A673 (cell line): ENCODE results near the gene EIF1. TPM values are rescaled to one million over a fixed set of nuclear protein-coding genes. Genes with fewer than 3 reads are reported as not detected.
"Not testable (repeated sequence)": the region's sequence is repeated elsewhere in the genome, so short reads cannot be mapped to it uniquely, and the experiment has no call there.

Source experiments
- BruUV-seq: library from RNA; stranded (reverse); fragments of 400-500 nt; replicated peaks from 2 replicates; lab custom pipeline; 2021; lab: Mats Ljungman, UMichigan
- CTCF ChIA-PET: fragments of 300-600 bp; sonication (Branson Sonifier 250); formaldehyde crosslinking; loops from one replicate; lab custom pipeline; 2022; ENCODE audit warnings: antibody characterized with exemption; lab: Charles Lee
- POLR2A ChIA-PET: fragments of 300-600 bp; sonication (Branson Sonifier 250); formaldehyde crosslinking; loops from one replicate; lab custom pipeline; 2022; ENCODE audit warnings: antibody characterized with exemption; ENCODE audit not compliant: low non-redundant PET; lab: Charles Lee
- DNase-seq: peaks from one replicate; pipeline ENCODE4 v3.0.0-alpha.2; 2015; ENCODE audit warnings: low spot score
- H3K27ac ChIP-seq: fragments of 200-600 bp; sonication (generic); 2 replicates; pipeline ENCODE4 v1.5.1; 2016; ENCODE audit warnings: mixed run types, low read depth, mild to moderate bottlenecking, mixed read lengths, antibody characterized with exemption, low read length; ENCODE audit not compliant: poor library complexity, severe bottlenecking
- H3K27me3 ChIP-seq: fragments of 200-600 bp; sonication (generic); replicated peaks from 2 replicates; pipeline ENCODE4 v1.6.1; 2017; ENCODE audit warnings: mixed run types, low read depth, mild to moderate bottlenecking, mixed read lengths, antibody characterized with exemption, low read length; ENCODE audit not compliant: insufficient read depth, poor library complexity
- H3K36me3 ChIP-seq: fragments of 200-600 bp; sonication (generic); 2 replicates; pipeline ENCODE4 v1.6.1; 2016; ENCODE audit warnings: mixed run types, mild to moderate bottlenecking, mixed read lengths, antibody characterized with exemption, low read length; ENCODE audit not compliant: insufficient read depth, poor library complexity, severe bottlenecking
- H3K4me1 ChIP-seq: fragments of 200-600 bp; sonication (generic); 2 replicates; pipeline ENCODE4 v1.6.1; 2017; ENCODE audit warnings: mixed run types, mild to moderate bottlenecking, mixed read lengths, antibody characterized with exemption, low read length; ENCODE audit not compliant: insufficient read depth, poor library complexity, severe bottlenecking
- H3K4me3 ChIP-seq: fragments of 200-600 bp; sonication (generic); 2 replicates; pipeline ENCODE4 v1.5.1; 2016; ENCODE audit warnings: low read depth, mixed run types, mild to moderate bottlenecking, mixed read lengths, low read length; ENCODE audit not compliant: poor library complexity, severe bottlenecking
- H3K9me3 ChIP-seq: fragments of 200-600 bp; sonication (generic); 2 replicates; pipeline ENCODE4 v1.6.1; 2016; ENCODE audit warnings: mixed run types, low read depth, mild to moderate bottlenecking, mixed read lengths, antibody characterized with exemption, low read length; ENCODE audit not compliant: poor library complexity, severe bottlenecking
- EZH2 ChIP-seq: fragments of 200-600 bp; sonication (generic); IDR thresholded peaks from 2 replicates; pipeline ENCODE4 v1.6.1; 2017; ENCODE audit warnings: borderline replicate concordance, low read depth, mild to moderate bottlenecking, mixed read lengths, antibody characterized with exemption, low read length; ENCODE audit not compliant: poor library complexity, severe bottlenecking
- intact Hi-C: fragments of 100-400 bp; cut with micrococcal nuclease; formaldehyde crosslinking; loops from one replicate; pipeline ENCODE4 v1.10.0; 2022; ENCODE audit not compliant: unreplicated experiment
- total RNA-seq: library from RNA; stranded (reverse); gene quantifications from 2 replicates; pipeline ENCODE4 v1.2.3, GENCODE V29; 2021
- TF ChIP-seq, protein P1 (sequence below): fragments of 300-800, 200-600 bp; sonication (generic); conservative IDR thresholded peaks from 2 replicates; pipeline ENCODE4 v1.5.1; 2017; ENCODE audit warnings: low read depth, mild to moderate bottlenecking, antibody characterized with exemption, low read length, moderate library complexity, mixed read lengths

EIF1 gene
- total RNA-seq, 1 experiment from 2014 or later = 524 TPM

DNA sequence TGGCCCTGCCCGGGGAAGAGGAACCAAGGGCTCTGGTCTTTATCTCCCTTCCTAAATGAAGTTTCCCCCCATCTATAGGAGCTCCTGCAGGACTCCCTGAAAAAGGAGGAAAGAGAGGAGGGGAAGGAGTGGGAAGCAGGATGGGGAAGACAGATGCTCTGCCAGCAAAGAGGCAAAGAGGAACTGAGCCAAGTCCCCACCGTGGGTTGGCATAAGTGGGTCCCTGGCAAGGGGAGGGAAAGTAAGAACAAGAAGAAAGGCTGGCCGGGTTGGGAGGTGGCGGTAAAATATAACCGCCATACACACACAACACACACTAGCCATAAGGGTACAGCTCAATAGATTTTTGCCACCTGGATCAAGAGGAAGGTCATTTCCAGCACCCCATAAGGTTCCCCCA lies 6.1 kb upstream of the EIF1 start:
- H3K27ac ChIP-seq = no peak overlapping the region
- CTCF ChIA-PET = no interaction called here
- TF ChIP-seq EZH2 = no peak
- TF ChIP-seq, protein P1, sequence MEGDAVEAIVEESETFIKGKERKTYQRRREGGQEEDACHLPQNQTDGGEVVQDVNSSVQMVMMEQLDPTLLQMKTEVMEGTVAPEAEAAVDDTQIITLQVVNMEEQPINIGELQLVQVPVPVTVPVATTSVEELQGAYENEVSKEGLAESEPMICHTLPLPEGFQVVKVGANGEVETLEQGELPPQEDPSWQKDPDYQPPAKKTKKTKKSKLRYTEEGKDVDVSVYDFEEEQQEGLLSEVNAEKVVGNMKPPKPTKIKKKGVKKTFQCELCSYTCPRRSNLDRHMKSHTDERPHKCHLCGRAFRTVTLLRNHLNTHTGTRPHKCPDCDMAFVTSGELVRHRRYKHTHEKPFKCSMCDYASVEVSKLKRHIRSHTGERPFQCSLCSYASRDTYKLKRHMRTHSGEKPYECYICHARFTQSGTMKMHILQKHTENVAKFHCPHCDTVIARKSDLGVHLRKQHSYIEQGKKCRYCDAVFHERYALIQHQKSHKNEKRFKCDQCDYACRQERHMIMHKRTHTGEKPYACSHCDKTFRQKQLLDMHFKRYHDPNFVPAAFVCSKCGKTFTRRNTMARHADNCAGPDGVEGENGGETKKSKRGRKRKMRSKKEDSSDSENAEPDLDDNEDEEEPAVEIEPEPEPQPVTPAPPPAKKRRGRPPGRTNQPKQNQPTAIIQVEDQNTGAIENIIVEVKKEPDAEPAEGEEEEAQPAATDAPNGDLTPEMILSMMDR = no peak
- H3K4me3 ChIP-seq = no peak overlapping the region
- no peaks in the 10 kb centered on the region for H3K36me3 ChIP-seq
- no peaks in the 10 kb centered on the region for H3K4me1 ChIP-seq
- DNase-seq = no peak
- POLR2A ChIA-PET = no interaction called here
- intact Hi-C loops = no loop called here
- BruUV-seq = no TSS peak
- no peaks in the 10 kb centered on the region for H3K9me3 ChIP-seq
- H3K27me3 ChIP-seq = no peaks in the 10 kb centered on the region

DNA sequence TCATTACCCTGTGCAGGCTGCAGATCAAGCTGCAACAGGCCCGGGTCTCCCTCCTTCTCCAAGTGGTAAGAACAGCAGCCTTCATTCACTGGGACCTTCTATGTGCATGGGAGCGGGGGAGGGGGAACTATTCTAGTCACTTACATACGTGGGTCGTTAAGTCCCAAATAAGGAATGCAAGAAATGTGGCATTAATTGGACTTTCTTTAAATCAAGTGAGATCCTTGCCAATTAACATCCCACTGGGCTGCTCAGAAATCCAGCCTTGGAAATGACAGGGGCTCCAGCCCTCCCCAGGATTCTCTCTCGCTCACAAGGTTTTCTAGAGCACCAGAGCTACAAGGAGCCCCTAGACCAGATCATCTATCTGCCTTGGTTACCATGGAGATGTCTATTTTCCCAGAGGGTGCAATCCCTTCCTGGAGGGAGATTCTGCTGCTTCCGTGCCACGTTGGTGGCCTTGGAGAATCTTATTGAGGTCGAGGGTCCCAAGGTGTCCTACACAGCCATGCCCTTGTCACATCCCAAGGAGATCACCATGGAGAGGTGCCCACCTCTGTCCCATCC lies 5.2 kb upstream of the EIF1 start:
- Histone ChIP-seq H3K4me1 (no peaks in the 10 kb centered on the region), H3K4me3 (no peak overlapping the region), H3K9me3 (no peaks in the 10 kb centered on the region), H3K27ac (no peak overlapping the region), H3K36me3 (no peaks in the 10 kb centered on the region), H3K27me3 (no peaks in the 10 kb centered on the region)
- intact Hi-C loops = no loop called here
- ChIA-PET CTCF (no interaction called here), POLR2A (no interaction called here)
- BruUV-seq = no TSS peak
- no peak for DNase-seq
- TF ChIP-seq, protein P1 = no peak
- no peak for TF ChIP-seq EZH2

DNA sequence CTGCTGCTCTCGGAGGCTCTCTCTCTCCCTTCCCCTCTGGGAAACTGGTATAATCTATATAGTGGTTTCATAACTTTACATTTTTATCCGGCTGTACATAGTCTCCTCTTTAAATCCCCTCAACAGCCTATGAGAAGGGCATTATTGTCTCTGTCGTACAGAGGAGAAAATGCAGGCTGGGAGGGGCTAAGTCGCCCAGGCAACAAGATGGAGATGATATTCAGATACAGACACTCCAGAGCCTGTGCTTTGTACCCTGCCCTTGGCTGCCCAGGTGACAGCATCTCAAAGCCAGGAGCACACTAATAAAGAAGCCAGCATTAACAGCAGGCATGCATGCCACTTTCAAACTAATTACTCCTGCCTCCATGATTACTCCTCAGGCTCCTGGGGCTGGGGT lies 4.7 kb upstream of the EIF1 start:
- POLR2A ChIA-PET = interaction anchor here (0.7 kb wide), 1 partner anchor 172 kb away, joined by 3 read pairs; no protein-coding TSS in a partner anchor
- Histone ChIP-seq H3K4me3 (no peak overlapping the region), H3K27me3 (no peaks in the 10 kb centered on the region), H3K9me3 (no peaks in the 10 kb centered on the region), H3K4me1 (no peaks in the 10 kb centered on the region), H3K27ac (no peak overlapping the region), H3K36me3 (no peaks in the 10 kb centered on the region)
- TF ChIP-seq EZH2 = no peak
- TF ChIP-seq, protein P1 = no peak
- no peak for DNase-seq
- no TSS peak for BruUV-seq
- CTCF ChIA-PET = no interaction called here
- intact Hi-C loops = no loop called here

DNA sequence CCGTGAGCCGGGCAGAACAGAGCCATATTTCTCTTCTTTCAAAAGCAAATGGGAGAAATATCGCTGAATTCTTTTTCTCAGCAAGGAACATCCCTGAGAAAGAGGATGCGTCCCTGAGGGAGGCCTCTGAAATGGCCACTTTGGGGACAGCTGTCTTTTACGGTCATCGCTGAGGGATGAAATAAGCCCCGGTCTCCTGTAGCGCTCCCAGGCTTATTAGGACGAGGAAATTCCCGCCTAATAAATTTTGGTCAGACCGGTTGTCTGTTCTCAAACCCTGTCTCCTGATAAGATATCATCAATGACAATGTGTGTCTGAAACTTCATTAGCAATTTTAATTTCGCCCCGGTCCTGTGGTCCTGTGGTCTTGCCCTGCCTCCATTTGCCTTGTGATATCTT lies 2.9 kb upstream of the EIF1 start:
- H3K36me3 ChIP-seq = peaks cover 14% of the 10 kb centered on the region
- H3K27me3 ChIP-seq, H3K4me1 ChIP-seq, DNase-seq, BruUV-seq, H3K9me3 ChIP-seq, H3K4me3 ChIP-seq, CTCF ChIA-PET, intact Hi-C loops, H3K27ac ChIP-seq, POLR2A ChIA-PET: not testable (repeated sequence)
